HG03342 (cell line): Measurements from ENCODE around the gene CCDC43.
"Not testable (repeated sequence)": the region's sequence is repeated elsewhere in the genome, so short reads cannot be mapped to it uniquely, and the experiment has no call there.

ENCODE experiments used
- ATAC-seq: cut with Tn5 transposase; IDR thresholded peaks from one replicate; pipeline ENCODE4 v1.9.1; 2021; ENCODE audit warnings: mild to moderate bottlenecking, moderate library complexity; ENCODE audit not compliant: unreplicated experiment

CCDC43 gene

GRCh38 chr17:44672479-44673093, 17.0 kb downstream of the CCDC43 start:
- ATAC-seq: no peak

- no peak for ATAC-seq
Observed at GRCh38 chr17:44666006-44666405, 23.6 kb downstream of the CCDC43 start.

- no peak for ATAC-seq
Observed at GRCh38 chr17:44664867-44665266, 24.7 kb downstream of the CCDC43 start.

GRCh38 chr17:44663095-44663494, 26.5 kb downstream of the CCDC43 start:
- ATAC-seq: no peak

- ATAC-seq: no peak
Observed at GRCh38 chr17:44661835-44662234, 27.7 kb downstream of the CCDC43 start.

- ATAC-seq: no peak
Observed at GRCh38 chr17:44655983-44656710, 33.4 kb downstream of the CCDC43 start, which contains the start of gene MEIOC. TSS of gene MEIOC (plus strand) at chr17:44656468. CDS start at chr17:44656614, 146 bp downstream.

- no peak for ATAC-seq
Observed at GRCh38 chr17:44653954-44654353, 35.6 kb downstream of the CCDC43 start.

GRCh38 chr17:44653384-44653783, 36.2 kb downstream of the CCDC43 start:
- ATAC-seq: no peak

- ATAC-seq: no peak
Observed at GRCh38 chr17:44652727-44653126, 36.8 kb downstream of the CCDC43 start.

- ATAC-seq: no peak
Observed at GRCh38 chr17:44651228-44651627, 38.3 kb downstream of the CCDC43 start.

GRCh38 chr17:44648963-44649362, 40.6 kb downstream of the CCDC43 start:
- no peak for ATAC-seq

GRCh38 chr17:44647736-44648135, 41.8 kb downstream of the CCDC43 start:
- ATAC-seq: no peak

GRCh38 chr17:44646280-44646679, 43.3 kb downstream of the CCDC43 start:
- ATAC-seq: no peak

- ATAC-seq: no peak
Observed at GRCh38 chr17:44645341-44645740, 44.2 kb downstream of the CCDC43 start.

GRCh38 chr17:44642834-44643233, 46.7 kb downstream of the CCDC43 start:
- ATAC-seq: no peak

- ATAC-seq: no peak
Observed at GRCh38 chr17:44637066-44637465, 52.5 kb downstream of the CCDC43 start.

- no peak for ATAC-seq
Observed at GRCh38 chr17:44636562-44636961, 53.0 kb downstream of the CCDC43 start.

GRCh38 chr17:44634401-44634800, 55.2 kb downstream of the CCDC43 start:
- not testable (repeated sequence) for ATAC-seq

GRCh38 chr17:44633998-44634397, 55.6 kb downstream of the CCDC43 start:
- no peak for ATAC-seq

GRCh38 chr17:44630703-44631102, 58.9 kb downstream of the CCDC43 start:
- ATAC-seq: no peak

- ATAC-seq: no peak
Observed at GRCh38 chr17:44629314-44629713, 60.3 kb downstream of the CCDC43 start.
